GM12875 (cell line): Measurements from ENCODE around the gene DUSP7.
A peak's percentile ranks its signal among the peaks of the same experiment; 100 is the strongest.

Source experiments
- H3K4me3 ChIP-seq: one replicate; pipeline ENCODE4 v1.5.1; 2011; ENCODE audit warnings: low read depth, low read length, control low read depth
- CTCF ChIP-seq: IDR thresholded peaks from 2 replicates; pipeline ENCODE4 v1.5.1; 2011; ENCODE audit warnings: low read depth, mild to moderate bottlenecking, control low read depth, inconsistent platforms, low read length, moderate library complexity, borderline replicate concordance; ENCODE audit not compliant: insufficient read depth

Gene DUSP7

GRCh38 chr3:52057812-52058495 lies 1.6 kb upstream of the DUSP7 start:
- no peak for TF ChIP-seq CTCF
- H3K4me3 ChIP-seq = peak overlapping the region; percentile 14

GRCh38 chr3:52056968-52057811 lies 819 bp upstream of the DUSP7 start:
- no peak for TF ChIP-seq CTCF
- H3K4me3 ChIP-seq = peak overlapping the region; percentile 88

GRCh38 chr3:52055537-52056351 lies 627 bp downstream of the DUSP7 start:
- TF ChIP-seq CTCF = peak; percentile 40; the same call in 1 of the 2 replicates
- peak overlapping the region; percentile 88 for H3K4me3 ChIP-seq

- peak; percentile 3; the same call in 1 of the 2 replicates for TF ChIP-seq CTCF
- H3K4me3 ChIP-seq = peak overlapping the region; percentile 88
These were observed 1.5 kb downstream of the DUSP7 start for GRCh38 chr3:52054661-52055511.

GRCh38 chr3:52053307-52054304 lies 2.8 kb downstream of the DUSP7 start:
- peak overlapping the region; percentile 28 for H3K4me3 ChIP-seq
- TF ChIP-seq CTCF = peak; percentile 55
